ENCODE data around the gene CCDC69.
"Not testable (repeated sequence)": the region's sequence is repeated elsewhere in the genome, so short reads cannot be mapped to it uniquely, and the experiment has no call there.

GRCh38 chr5:151235239-151235571, 11.3 kb upstream of the CCDC69 start:
- TF ChIP-seq, protein P1, sequence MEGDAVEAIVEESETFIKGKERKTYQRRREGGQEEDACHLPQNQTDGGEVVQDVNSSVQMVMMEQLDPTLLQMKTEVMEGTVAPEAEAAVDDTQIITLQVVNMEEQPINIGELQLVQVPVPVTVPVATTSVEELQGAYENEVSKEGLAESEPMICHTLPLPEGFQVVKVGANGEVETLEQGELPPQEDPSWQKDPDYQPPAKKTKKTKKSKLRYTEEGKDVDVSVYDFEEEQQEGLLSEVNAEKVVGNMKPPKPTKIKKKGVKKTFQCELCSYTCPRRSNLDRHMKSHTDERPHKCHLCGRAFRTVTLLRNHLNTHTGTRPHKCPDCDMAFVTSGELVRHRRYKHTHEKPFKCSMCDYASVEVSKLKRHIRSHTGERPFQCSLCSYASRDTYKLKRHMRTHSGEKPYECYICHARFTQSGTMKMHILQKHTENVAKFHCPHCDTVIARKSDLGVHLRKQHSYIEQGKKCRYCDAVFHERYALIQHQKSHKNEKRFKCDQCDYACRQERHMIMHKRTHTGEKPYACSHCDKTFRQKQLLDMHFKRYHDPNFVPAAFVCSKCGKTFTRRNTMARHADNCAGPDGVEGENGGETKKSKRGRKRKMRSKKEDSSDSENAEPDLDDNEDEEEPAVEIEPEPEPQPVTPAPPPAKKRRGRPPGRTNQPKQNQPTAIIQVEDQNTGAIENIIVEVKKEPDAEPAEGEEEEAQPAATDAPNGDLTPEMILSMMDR (IDR thresholded peaks at IDR 0.05 in 4 of 5, conservative IDR thresholded peaks at IDR 0.05 in 1 of 5) = not testable (repeated sequence)
- TF ChIP-seq POLR2A (IDR thresholded peaks at IDR 0.05) = not testable (repeated sequence)

All from gastrocnemius medialis (tissue), 4 donors.